Panc1 (cell line): ENCODE data around the gene MB21D2. TPM values are rescaled to one million over a fixed set of nuclear protein-coding genes. Genes with fewer than 3 reads are reported as not detected.

ENCODE experiments used
- ATAC-seq: fragments of 200-7000 bp; cut with Tn5 transposase; 2 replicates; pipeline ENCODE4 v1.9.1; 2020; ENCODE audit warnings: mild to moderate bottlenecking, moderate library complexity
- BruUV-seq: library from RNA; stranded (reverse); fragments of 400-500 nt; replicated peaks from 2 replicates; lab custom pipeline; 2021; lab: Mats Ljungman, UMichigan
- CTCF ChIA-PET: fragments of 300-600 bp; sonication (Branson Sonifier 250); formaldehyde crosslinking; loops from one replicate; lab custom pipeline; 2022; ENCODE audit warnings: antibody characterized with exemption; lab: Charles Lee
- POLR2A ChIA-PET: fragments of 300-600 bp; sonication (Branson Sonifier 250); formaldehyde crosslinking; loops from one replicate; lab custom pipeline; 2022; ENCODE audit warnings: antibody characterized with exemption; lab: Charles Lee
- DNase-seq: peaks from one replicate; pipeline ENCODE4 v3.0.0-alpha.2; 2010; ENCODE audit warnings: low read depth, low spot score
- H3K27ac ChIP-seq: 2 replicates; pipeline ENCODE4 v1.5.1; 2011; ENCODE audit warnings: mild to moderate bottlenecking, low read length, inconsistent platforms
- H3K27me3 ChIP-seq: fragments of 200-500 bp; sonication (Bioruptor generic); 2 replicates; pipeline ENCODE4 v1.6.0; 2014; ENCODE audit warnings: low read length, inconsistent platforms; ENCODE audit not compliant: control insufficient read depth, insufficient read depth
- H3K36me3 ChIP-seq: fragments of 200-500 bp; sonication (Bioruptor generic); 2 replicates; pipeline ENCODE4 v1.5.1; 2014; ENCODE audit warnings: inconsistent platforms, mild to moderate bottlenecking, low read length, moderate library complexity; ENCODE audit not compliant: control insufficient read depth, insufficient read depth
- H3K4me1 ChIP-seq: 2 replicates; pipeline ENCODE4 v1.5.1; 2011; ENCODE audit warnings: inconsistent platforms, mild to moderate bottlenecking, low read length, moderate library complexity; ENCODE audit not compliant: control insufficient read depth, insufficient read depth
- H3K4me3 ChIP-seq, 2 experiments: 2 replicates each; pipeline ENCODE4 v1.5.1; 2011 to 2012; ENCODE audit warnings: low read depth in 2 of 2, low read length in 2 of 2, mild to moderate bottlenecking in 2 of 2, inconsistent platforms in 1 of 2, moderate library complexity in 1 of 2
- H3K9me3 ChIP-seq: fragments of 200-500 bp; sonication (Bioruptor generic); 2 replicates; pipeline ENCODE4 v1.5.1; 2014; ENCODE audit warnings: low read depth, mild to moderate bottlenecking, inconsistent platforms, low read length, moderate library complexity; ENCODE audit not compliant: control insufficient read depth, insufficient read depth
- CTCF ChIP-seq: fragments of 450-650 bp; IDR thresholded peaks from 2 replicates; pipeline ENCODE4 v1.5.1; 2017; ENCODE audit warnings: mild to moderate bottlenecking
- POLR2AphosphoS5 ChIP-seq: IDR thresholded peaks from 2 replicates; pipeline ENCODE4 v1.6.1; 2012; ENCODE audit warnings: mild to moderate bottlenecking, low read depth, low read length, moderate library complexity
- REST ChIP-seq, 2 experiments: IDR thresholded peaks; 2 replicates each; pipeline ENCODE4 v1.6.1; 2011 to 2012; ENCODE audit warnings: low read depth in 2 of 2, control low read depth in 1 of 2, low read length in 1 of 2, mild to moderate bottlenecking in 1 of 2, moderate library complexity in 1 of 2; ENCODE audit not compliant: insufficient read depth in 1 of 2
- SIN3A ChIP-seq: IDR thresholded peaks from 2 replicates; pipeline ENCODE4 v1.6.1; 2012; ENCODE audit warnings: low read depth, mild to moderate bottlenecking, low read length, moderate library complexity, borderline replicate concordance; ENCODE audit not compliant: insufficient read depth
- TCF7L2 ChIP-seq: IDR thresholded peaks from 2 replicates; pipeline ENCODE4 v1.6.1; 2011; ENCODE audit warnings: mild to moderate bottlenecking, low read depth, low read length, inconsistent platforms
- in situ Hi-C: cut with HindIII; loops from 2 replicates; pipeline ENCODE4 v1.10.0; 2016; ENCODE audit warnings: low sequenced_read_pairs, low pct_unique_long_range_greater_than_20kb
- intact Hi-C: fragments of 100-400 bp; cut with micrococcal nuclease; formaldehyde crosslinking; loops from one replicate; pipeline ENCODE4 v1.10.0; 2022; ENCODE audit not compliant: unreplicated experiment
- total RNA-seq: library from RNA; stranded (reverse); gene quantifications from one replicate; pipeline ENCODE4 v1.2.1, GENCODE V29; 2021; ENCODE audit not compliant: unreplicated experiment

The MB21D2 gene
- total RNA-seq, 1 experiment from 2014 or later: 7.8 TPM

- Histone ChIP-seq H3K4me1 (no peaks in the 10 kb centered on the region), H3K27me3 (no peaks in the 10 kb centered on the region), H3K36me3 (no peaks in the 10 kb centered on the region), H3K9me3 (no peaks in the 10 kb centered on the region), H3K27ac (no peak overlapping the region), H3K4me3 (no peak overlapping the region)
- BruUV-seq: no TSS peak
- no peak for TF ChIP-seq POLR2AphosphoS5
- no peak for TF ChIP-seq REST (IDR thresholded peaks at IDR 0.05; ENCODE audit: insufficient read depth in 1 of 2, low read depth in 2 of 2, low read length in 1 of 2)
- TF ChIP-seq CTCF: no peak
- TF ChIP-seq TCF7L2: no peak
- TF ChIP-seq SIN3A: no peak
- intact Hi-C loops: no loop called here
- DNase-seq (no peak), ATAC-seq (no peak)
- ChIA-PET POLR2A (no interaction called here), CTCF (no interaction called here)
- in situ Hi-C loops: no loop called here
These were observed 54.6 kb downstream of the MB21D2 start for GRCh38 chr3:192863091-192863420.

DNA sequence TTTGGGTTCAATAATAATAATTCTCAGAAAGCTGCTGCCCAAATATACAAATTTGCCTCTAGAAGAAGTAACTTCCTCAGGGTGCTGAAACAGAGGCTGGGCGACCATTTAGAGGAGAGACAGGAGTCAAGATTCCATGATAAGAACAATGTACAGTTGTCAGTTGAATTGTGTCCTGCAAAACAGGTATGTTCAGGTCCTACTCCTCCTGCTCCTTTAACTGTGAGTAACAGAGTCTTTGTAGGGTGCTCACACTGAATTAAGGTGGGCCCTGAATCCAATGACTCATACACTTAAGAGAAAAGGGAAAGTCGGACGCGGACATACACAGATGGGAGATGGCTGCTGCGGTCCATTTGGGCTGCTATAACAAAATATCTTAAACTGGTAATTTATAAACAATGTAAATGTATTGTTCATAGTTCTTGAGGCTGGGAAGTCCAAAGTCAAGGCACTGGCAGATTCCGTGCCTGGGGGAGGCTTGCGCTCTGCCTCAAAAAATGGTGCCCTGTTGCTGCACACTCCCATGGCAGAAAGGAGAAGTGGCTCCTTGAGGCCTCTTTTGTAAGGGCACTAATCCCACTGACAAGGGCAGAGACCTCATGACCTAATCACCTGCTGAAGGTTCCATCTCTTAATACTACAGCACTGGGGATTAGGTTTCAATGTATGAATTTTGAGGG, 55.1 kb downstream of the MB21D2 start:
- no peak for TF ChIP-seq SIN3A
- TF ChIP-seq REST (IDR thresholded peaks at IDR 0.05; ENCODE audit: insufficient read depth in 1 of 2, low read depth in 2 of 2, low read length in 1 of 2): no peak
- TF ChIP-seq CTCF: no peak
- TF ChIP-seq TCF7L2: no peak
- TF ChIP-seq POLR2AphosphoS5: no peak
- Histone ChIP-seq H3K27ac (no peak overlapping the region), H3K36me3 (no peaks in the 10 kb centered on the region), H3K9me3 (no peaks in the 10 kb centered on the region), H3K27me3 (no peaks in the 10 kb centered on the region), H3K4me3 (no peak overlapping the region), H3K4me1 (no peaks in the 10 kb centered on the region)
- in situ Hi-C loops (no loop called here), intact Hi-C loops (no loop called here)
- ChIA-PET POLR2A (no interaction called here), CTCF (no interaction called here)
- BruUV-seq: no TSS peak
- DNase-seq (no peak), ATAC-seq (no peak)
